ENCODE data around the gene GRK1.

GRK1 gene

GRCh38 chr13:113758651-113759524 is 91.9 kb downstream of the GRK1 start, which contains the start of gene TMEM255B (continued):
- TF ChIP-seq, protein P1, sequence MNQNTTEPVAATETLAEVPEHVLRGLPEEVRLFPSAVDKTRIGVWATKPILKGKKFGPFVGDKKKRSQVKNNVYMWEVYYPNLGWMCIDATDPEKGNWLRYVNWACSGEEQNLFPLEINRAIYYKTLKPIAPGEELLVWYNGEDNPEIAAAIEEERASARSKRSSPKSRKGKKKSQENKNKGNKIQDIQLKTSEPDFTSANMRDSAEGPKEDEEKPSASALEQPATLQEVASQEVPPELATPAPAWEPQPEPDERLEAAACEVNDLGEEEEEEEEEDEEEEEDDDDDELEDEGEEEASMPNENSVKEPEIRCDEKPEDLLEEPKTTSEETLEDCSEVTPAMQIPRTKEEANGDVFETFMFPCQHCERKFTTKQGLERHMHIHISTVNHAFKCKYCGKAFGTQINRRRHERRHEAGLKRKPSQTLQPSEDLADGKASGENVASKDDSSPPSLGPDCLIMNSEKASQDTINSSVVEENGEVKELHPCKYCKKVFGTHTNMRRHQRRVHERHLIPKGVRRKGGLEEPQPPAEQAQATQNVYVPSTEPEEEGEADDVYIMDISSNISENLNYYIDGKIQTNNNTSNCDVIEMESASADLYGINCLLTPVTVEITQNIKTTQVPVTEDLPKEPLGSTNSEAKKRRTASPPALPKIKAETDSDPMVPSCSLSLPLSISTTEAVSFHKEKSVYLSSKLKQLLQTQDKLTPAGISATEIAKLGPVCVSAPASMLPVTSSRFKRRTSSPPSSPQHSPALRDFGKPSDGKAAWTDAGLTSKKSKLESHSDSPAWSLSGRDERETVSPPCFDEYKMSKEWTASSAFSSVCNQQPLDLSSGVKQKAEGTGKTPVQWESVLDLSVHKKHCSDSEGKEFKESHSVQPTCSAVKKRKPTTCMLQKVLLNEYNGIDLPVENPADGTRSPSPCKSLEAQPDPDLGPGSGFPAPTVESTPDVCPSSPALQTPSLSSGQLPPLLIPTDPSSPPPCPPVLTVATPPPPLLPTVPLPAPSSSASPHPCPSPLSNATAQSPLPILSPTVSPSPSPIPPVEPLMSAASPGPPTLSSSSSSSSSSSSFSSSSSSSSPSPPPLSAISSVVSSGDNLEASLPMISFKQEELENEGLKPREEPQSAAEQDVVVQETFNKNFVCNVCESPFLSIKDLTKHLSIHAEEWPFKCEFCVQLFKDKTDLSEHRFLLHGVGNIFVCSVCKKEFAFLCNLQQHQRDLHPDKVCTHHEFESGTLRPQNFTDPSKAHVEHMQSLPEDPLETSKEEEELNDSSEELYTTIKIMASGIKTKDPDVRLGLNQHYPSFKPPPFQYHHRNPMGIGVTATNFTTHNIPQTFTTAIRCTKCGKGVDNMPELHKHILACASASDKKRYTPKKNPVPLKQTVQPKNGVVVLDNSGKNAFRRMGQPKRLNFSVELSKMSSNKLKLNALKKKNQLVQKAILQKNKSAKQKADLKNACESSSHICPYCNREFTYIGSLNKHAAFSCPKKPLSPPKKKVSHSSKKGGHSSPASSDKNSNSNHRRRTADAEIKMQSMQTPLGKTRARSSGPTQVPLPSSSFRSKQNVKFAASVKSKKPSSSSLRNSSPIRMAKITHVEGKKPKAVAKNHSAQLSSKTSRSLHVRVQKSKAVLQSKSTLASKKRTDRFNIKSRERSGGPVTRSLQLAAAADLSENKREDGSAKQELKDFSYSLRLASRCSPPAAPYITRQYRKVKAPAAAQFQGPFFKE (tag by site-specific recombination; IDR thresholded peaks at IDR 0.05; ENCODE audit: borderline replicate concordance), result no peak
- TF ChIP-seq ZNF747 (tag by site-specific recombination; IDR thresholded peaks at IDR 0.05) (no peak), ZNF169 (tag by site-specific recombination; IDR thresholded peaks at IDR 0.05) (no peak), ZNF202 (tag by site-specific recombination; IDR thresholded peaks at IDR 0.05; ENCODE audit: borderline replicate concordance) (no peak), ZFP69B (tag by site-specific recombination; IDR thresholded peaks at IDR 0.05) (no peak; the same call in 1 of the 2 replicates), GLI2 (tag by site-specific recombination; IDR thresholded peaks at IDR 0.05; ENCODE audit: borderline replicate concordance, low read depth) (no peak), ZNF341 (tag by site-specific recombination; IDR thresholded peaks at IDR 0.05; ENCODE audit: low read depth) (peak; percentile 87), ZNF792 (tag by site-specific recombination; IDR thresholded peaks at IDR 0.05) (no peak), ZNF518A (tag by site-specific recombination; conservative IDR thresholded peaks at IDR 0.05; ENCODE audit: low read depth) (no peak), ZNF223 (tag by site-specific recombination; IDR thresholded peaks at IDR 0.05) (no peak), ZNF768 (tag by site-specific recombination; IDR thresholded peaks at IDR 0.05) (no peak), SCRT1 (tag by site-specific recombination; IDR thresholded peaks at IDR 0.05; ENCODE audit: borderline replicate concordance) (no peak), KLF16 (tag by site-specific recombination; IDR thresholded peaks at IDR 0.05) (no peak), GFI1B (tag by site-specific recombination; IDR thresholded peaks at IDR 0.05) (no peak), ZNF600 (tag by site-specific recombination; IDR thresholded peaks at IDR 0.05) (0 out of 2 replicates have a peak, but pooled peaks have one; percentile 12)
- TF ChIP-seq, protein P2, sequence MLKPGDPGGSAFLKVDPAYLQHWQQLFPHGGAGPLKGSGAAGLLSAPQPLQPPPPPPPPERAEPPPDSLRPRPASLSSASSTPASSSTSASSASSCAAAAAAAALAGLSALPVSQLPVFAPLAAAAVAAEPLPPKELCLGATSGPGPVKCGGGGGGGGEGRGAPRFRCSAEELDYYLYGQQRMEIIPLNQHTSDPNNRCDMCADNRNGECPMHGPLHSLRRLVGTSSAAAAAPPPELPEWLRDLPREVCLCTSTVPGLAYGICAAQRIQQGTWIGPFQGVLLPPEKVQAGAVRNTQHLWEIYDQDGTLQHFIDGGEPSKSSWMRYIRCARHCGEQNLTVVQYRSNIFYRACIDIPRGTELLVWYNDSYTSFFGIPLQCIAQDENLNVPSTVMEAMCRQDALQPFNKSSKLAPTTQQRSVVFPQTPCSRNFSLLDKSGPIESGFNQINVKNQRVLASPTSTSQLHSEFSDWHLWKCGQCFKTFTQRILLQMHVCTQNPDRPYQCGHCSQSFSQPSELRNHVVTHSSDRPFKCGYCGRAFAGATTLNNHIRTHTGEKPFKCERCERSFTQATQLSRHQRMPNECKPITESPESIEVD (tag by site-specific recombination; IDR thresholded peaks at IDR 0.05), result no peak
- TF ChIP-seq, protein P3, sequence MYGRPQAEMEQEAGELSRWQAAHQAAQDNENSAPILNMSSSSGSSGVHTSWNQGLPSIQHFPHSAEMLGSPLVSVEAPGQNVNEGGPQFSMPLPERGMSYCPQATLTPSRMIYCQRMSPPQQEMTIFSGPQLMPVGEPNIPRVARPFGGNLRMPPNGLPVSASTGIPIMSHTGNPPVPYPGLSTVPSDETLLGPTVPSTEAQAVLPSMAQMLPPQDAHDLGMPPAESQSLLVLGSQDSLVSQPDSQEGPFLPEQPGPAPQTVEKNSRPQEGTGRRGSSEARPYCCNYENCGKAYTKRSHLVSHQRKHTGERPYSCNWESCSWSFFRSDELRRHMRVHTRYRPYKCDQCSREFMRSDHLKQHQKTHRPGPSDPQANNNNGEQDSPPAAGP (tag by site-specific recombination; IDR thresholded peaks at IDR 0.05), result no peak
- TF ChIP-seq, protein P4, sequence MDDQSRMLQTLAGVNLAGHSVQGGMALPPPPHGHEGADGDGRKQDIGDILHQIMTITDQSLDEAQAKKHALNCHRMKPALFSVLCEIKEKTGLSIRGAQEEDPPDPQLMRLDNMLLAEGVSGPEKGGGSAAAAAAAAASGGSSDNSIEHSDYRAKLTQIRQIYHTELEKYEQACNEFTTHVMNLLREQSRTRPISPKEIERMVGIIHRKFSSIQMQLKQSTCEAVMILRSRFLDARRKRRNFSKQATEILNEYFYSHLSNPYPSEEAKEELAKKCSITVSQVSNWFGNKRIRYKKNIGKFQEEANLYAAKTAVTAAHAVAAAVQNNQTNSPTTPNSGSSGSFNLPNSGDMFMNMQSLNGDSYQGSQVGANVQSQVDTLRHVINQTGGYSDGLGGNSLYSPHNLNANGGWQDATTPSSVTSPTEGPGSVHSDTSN (CRISPR knock-in tag; IDR thresholded peaks at IDR 0.05), result no peak
- TF ChIP-seq, protein P5, sequence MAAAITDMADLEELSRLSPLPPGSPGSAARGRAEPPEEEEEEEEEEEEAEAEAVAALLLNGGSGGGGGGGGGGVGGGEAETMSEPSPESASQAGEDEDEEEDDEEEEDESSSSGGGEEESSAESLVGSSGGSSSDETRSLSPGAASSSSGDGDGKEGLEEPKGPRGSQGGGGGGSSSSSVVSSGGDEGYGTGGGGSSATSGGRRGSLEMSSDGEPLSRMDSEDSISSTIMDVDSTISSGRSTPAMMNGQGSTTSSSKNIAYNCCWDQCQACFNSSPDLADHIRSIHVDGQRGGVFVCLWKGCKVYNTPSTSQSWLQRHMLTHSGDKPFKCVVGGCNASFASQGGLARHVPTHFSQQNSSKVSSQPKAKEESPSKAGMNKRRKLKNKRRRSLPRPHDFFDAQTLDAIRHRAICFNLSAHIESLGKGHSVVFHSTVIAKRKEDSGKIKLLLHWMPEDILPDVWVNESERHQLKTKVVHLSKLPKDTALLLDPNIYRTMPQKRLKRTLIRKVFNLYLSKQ (tag by site-specific recombination; IDR thresholded peaks at IDR 0.05; ENCODE audit: borderline replicate concordance), result no peak

Data from HEK293 (cell line).